Spleen (tissue), 7 donors: Measurements from ENCODE around the gene GJD3.

Experiments
- POLR2A ChIP-seq, 3 donors: fragments of 450-650 bp; IDR thresholded peaks; one replicate each; pipeline ENCODE4 v1.5.1; 2017; ENCODE audit warnings: antibody characterized with exemption in 3 of 3, mild to moderate bottlenecking in 1 of 3
- TF ChIP-seq, protein P1 (sequence below), 11 experiments: fragments of 200-600 bp in 7 of 11; fragments of 450-650 bp in 4 of 11; sonication (generic) in 4 of 11; IDR thresholded peaks in 8 of 11; conservative IDR thresholded peaks in 3 of 11; 1 replicate in 7 of 11; 2 replicates in 4 of 11; pipeline versions ENCODE4 v1.4.0 to v1.8.0; 2016 to 2021; ENCODE audit warnings: antibody characterized with exemption in 11 of 11, inconsistent platforms in 4 of 11, mild to moderate bottlenecking in 1 of 11
- donor health status: DM: no; HTN: no; CAD: no; lungs with moderate emphysema.
- donor health status: DM: no; HTN: no; CAD: no.
- donor health status: DM: no; HTN: no; CAD: no.

DNA sequence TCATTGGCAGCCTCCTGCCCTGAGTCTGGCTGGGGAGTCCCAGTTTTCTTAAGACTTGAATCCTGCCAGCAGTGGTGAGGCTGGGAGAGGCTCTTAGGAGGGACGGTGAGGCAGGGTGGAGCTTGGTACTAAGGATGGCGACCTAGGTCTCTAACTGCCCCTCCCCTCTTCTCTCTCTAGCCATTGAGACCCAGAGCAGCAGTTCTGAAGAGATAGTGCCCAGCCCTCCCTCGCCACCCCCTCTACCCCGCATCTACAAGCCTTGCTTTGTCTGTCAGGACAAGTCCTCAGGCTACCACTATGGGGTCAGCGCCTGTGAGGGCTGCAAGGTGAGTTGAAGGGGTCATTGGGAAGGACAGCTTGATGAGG, 16.4 kb downstream of the GJD3 start:
- TF ChIP-seq, protein P1, sequence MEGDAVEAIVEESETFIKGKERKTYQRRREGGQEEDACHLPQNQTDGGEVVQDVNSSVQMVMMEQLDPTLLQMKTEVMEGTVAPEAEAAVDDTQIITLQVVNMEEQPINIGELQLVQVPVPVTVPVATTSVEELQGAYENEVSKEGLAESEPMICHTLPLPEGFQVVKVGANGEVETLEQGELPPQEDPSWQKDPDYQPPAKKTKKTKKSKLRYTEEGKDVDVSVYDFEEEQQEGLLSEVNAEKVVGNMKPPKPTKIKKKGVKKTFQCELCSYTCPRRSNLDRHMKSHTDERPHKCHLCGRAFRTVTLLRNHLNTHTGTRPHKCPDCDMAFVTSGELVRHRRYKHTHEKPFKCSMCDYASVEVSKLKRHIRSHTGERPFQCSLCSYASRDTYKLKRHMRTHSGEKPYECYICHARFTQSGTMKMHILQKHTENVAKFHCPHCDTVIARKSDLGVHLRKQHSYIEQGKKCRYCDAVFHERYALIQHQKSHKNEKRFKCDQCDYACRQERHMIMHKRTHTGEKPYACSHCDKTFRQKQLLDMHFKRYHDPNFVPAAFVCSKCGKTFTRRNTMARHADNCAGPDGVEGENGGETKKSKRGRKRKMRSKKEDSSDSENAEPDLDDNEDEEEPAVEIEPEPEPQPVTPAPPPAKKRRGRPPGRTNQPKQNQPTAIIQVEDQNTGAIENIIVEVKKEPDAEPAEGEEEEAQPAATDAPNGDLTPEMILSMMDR (IDR thresholded peaks at IDR 0.05 in 8 of 11, conservative IDR thresholded peaks at IDR 0.05 in 3 of 11): no peak
- TF ChIP-seq POLR2A (IDR thresholded peaks at IDR 0.05): no peak
